Esophagus squamous epithelium (tissue), 4 donors: ENCODE measurements around the gene USP19.

Experiments used
- CTCF ChIP-seq, 6 experiments: fragments of 450-650 bp in 4 of 6; fragments of 200-600 bp in 2 of 6; sonication (generic) in 2 of 6; IDR thresholded peaks; one replicate each; pipeline ENCODE4 v1.5.1; 2016 to 2019; ENCODE audit warnings: antibody characterized with exemption in 6 of 6, mild to moderate bottlenecking in 4 of 6, moderate library complexity in 4 of 6
- POLR2A ChIP-seq, 4 donors: fragments of 450-650 bp; IDR thresholded peaks; one replicate each; pipeline ENCODE4 v1.6.1; 2017; ENCODE audit warnings: antibody characterized with exemption in 4 of 4, mild to moderate bottlenecking in 4 of 4, moderate library complexity in 3 of 4

- TF ChIP-seq CTCF (IDR thresholded peaks at IDR 0.05): no peak
- TF ChIP-seq POLR2A (IDR thresholded peaks at IDR 0.05): no peak
Observed at GRCh38 chr3:49110780-49111179, 9.8 kb downstream of the USP19 start.
